H1 (cell line): ENCODE data around the gene MPZ. TPM values are rescaled to one million over a fixed set of nuclear protein-coding genes. Genes with fewer than 3 reads are reported as not detected.

ENCODE experiments used
- CTCF ChIA-PET: fragments of 300-600 bp; sonication (Branson Sonifier 250); formaldehyde crosslinking; loops from one replicate; lab custom pipeline; 2021; ENCODE audit not compliant: partially characterized antibody; lab: Charles Lee
- POLR2A ChIA-PET: fragments of 300-600 bp; sonication (Branson Sonifier 250); formaldehyde crosslinking; loops from one replicate; lab custom pipeline; 2021; ENCODE audit warnings: inconsistent platforms; ENCODE audit not compliant: partially characterized antibody; lab: Charles Lee
- DNase-seq, 2 experiments: peaks; one replicate each; pipeline versions ENCODE4 v3.0.0 to v3.0.0-alpha.2; 2010 to 2022; ENCODE audit warnings: low spot score in 2 of 2, low read depth in 1 of 2, mixed read lengths in 1 of 2
- FAIRE-seq: peaks from 2 replicates; lab custom pipeline; 2011; peaks lifted over from hg19 to GRCh38; lab: Jason Lieb, UNC
- H2AFZ ChIP-seq: 2 replicates; pipeline ENCODE4 v1.8.1; 2012; ENCODE audit warnings: low read length, inconsistent platforms
- H2AK5ac ChIP-seq: 2 replicates; pipeline ENCODE4 v1.6.1; 2013; ENCODE audit warnings: low read depth, low read length
- H2BK120ac ChIP-seq: replicated peaks from 2 replicates; pipeline ENCODE3; 2013; ENCODE audit warnings: low read depth, low read length, inconsistent platforms
- H2BK12ac ChIP-seq: 2 replicates; pipeline ENCODE4 v1.6.1; 2013; ENCODE audit warnings: low read depth, low read length
- H2BK15ac ChIP-seq: 2 replicates; pipeline ENCODE4 v1.6.1; 2013; ENCODE audit warnings: low read length
- H2BK20ac ChIP-seq: 2 replicates; pipeline ENCODE4 v1.6.1; 2013; ENCODE audit warnings: low read length
- H2BK5ac ChIP-seq: 2 replicates; pipeline ENCODE4 v1.6.1; 2013; ENCODE audit warnings: low read depth, low read length
- H3K14ac ChIP-seq: 2 replicates; pipeline ENCODE4 v1.6.1; 2013; ENCODE audit warnings: inconsistent platforms; ENCODE audit not compliant: insufficient read length
- H3K18ac ChIP-seq: 2 replicates; pipeline ENCODE4 v1.6.1; 2013; ENCODE audit warnings: low read length; ENCODE audit errors: extremely low read depth
- H3K23ac ChIP-seq: 2 replicates; pipeline ENCODE4 v1.6.1; 2013; ENCODE audit warnings: inconsistent platforms; ENCODE audit not compliant: insufficient read length
- H3K23me2 ChIP-seq: 2 replicates; pipeline ENCODE4 v1.6.1; 2013; ENCODE audit warnings: low read depth, low read length
- H3K27ac ChIP-seq: 2 replicates; pipeline ENCODE4 v1.6.1; 2011; ENCODE audit warnings: low read depth, low read length, inconsistent platforms
- H3K27me3 ChIP-seq, 4 experiments: replicated peaks in 1 of 4; 1 replicate in 1 of 4; 2 replicates in 3 of 4; pipeline versions ENCODE4 v1.6.1 to v1.8.1; 2011 to 2013; ENCODE audit warnings: low read length in 3 of 4, mild to moderate bottlenecking in 3 of 4, inconsistent platforms in 2 of 4, mixed read lengths in 2 of 4, moderate library complexity in 1 of 4; ENCODE audit not compliant: control insufficient read depth in 3 of 4, insufficient read depth in 3 of 4; ENCODE audit errors: extremely low read depth in 1 of 4
- H3K36me3 ChIP-seq, 4 experiments: 2 replicates each; pipeline versions ENCODE4 v1.6.1 to v1.8.1; 2011 to 2013; ENCODE audit warnings: mild to moderate bottlenecking in 4 of 4, low read length in 3 of 4, moderate library complexity in 2 of 4, control low read depth in 1 of 4, inconsistent platforms in 1 of 4; ENCODE audit not compliant: insufficient read depth in 4 of 4, control insufficient read depth in 2 of 4
- H3K4ac ChIP-seq: replicated peaks from 2 replicates; pipeline ENCODE3; 2013; ENCODE audit warnings: low read length, low read depth, mixed read lengths, inconsistent platforms; ENCODE audit not compliant: insufficient read length
- H3K4me1 ChIP-seq, 4 experiments: replicated peaks in 1 of 4; 1 replicate in 1 of 4; 2 replicates in 3 of 4; pipeline versions ENCODE4 v1.6.1 to v1.8.1; 2011 to 2013; ENCODE audit warnings: low read length in 3 of 4, inconsistent platforms in 2 of 4, mixed read lengths in 1 of 4; ENCODE audit not compliant: insufficient read depth in 4 of 4, control insufficient read depth in 3 of 4
- H3K4me2 ChIP-seq, 2 experiments: 2 replicates each; pipeline versions ENCODE4 v1.6.1 to v1.8.1; 2011 to 2013; ENCODE audit warnings: low read depth in 2 of 2, low read length in 2 of 2, control low read depth in 1 of 2, inconsistent platforms in 1 of 2, mild to moderate bottlenecking in 1 of 2; ENCODE audit not compliant: insufficient read depth in 1 of 2
- H3K4me3 ChIP-seq, 4 experiments: fragments of 200-600, 300-600 bp in 1 of 4; sonication (generic), shearing (Covaris generic), sonication (Bioruptor Twin) in 1 of 4; 2 replicates each; pipeline versions ENCODE4 v1.5.1 to v1.8.1; 2011 to 2016; ENCODE audit warnings: low read length in 4 of 4, low read depth in 3 of 4, control low read depth in 2 of 4, inconsistent platforms in 2 of 4, mild to moderate bottlenecking in 2 of 4, mixed read lengths in 1 of 4, moderate library complexity in 1 of 4; ENCODE audit not compliant: insufficient read depth in 2 of 4; ENCODE audit errors: extremely low read depth in 1 of 4
- H3K56ac ChIP-seq: replicated peaks from 2 replicates; pipeline ENCODE3; 2013; ENCODE audit warnings: low read depth, mild to moderate bottlenecking, mixed read lengths, low read length, inconsistent platforms; ENCODE audit not compliant: insufficient read length
- H3K79me1 ChIP-seq: 2 replicates; pipeline ENCODE4 v1.6.1; 2013; ENCODE audit warnings: low read depth, low read length, control low read depth
- H3K79me2 ChIP-seq, 2 experiments: 2 replicates each; pipeline versions ENCODE4 v1.6.1 to v1.8.1; 2012 to 2013; ENCODE audit warnings: low read length in 2 of 2, mild to moderate bottlenecking in 2 of 2, inconsistent platforms in 1 of 2; ENCODE audit not compliant: insufficient read depth in 2 of 2, control insufficient read depth in 1 of 2
- H3K9ac ChIP-seq, 4 experiments: replicated peaks in 1 of 4; 1 replicate in 1 of 4; 2 replicates in 3 of 4; pipeline versions ENCODE4 v1.6.1 to v1.8.1; 2011 to 2013; ENCODE audit warnings: low read depth in 3 of 4, low read length in 3 of 4, control low read depth in 2 of 4, mild to moderate bottlenecking in 2 of 4, moderate library complexity in 2 of 4, inconsistent platforms in 1 of 4; ENCODE audit errors: extremely low read depth in 1 of 4
- H3K9me3 ChIP-seq, 2 experiments: 2 replicates each; pipeline versions ENCODE4 v1.6.1 to v1.8.1; 2012 to 2013; ENCODE audit warnings: mild to moderate bottlenecking in 2 of 2, moderate library complexity in 2 of 2, control low read depth in 1 of 2, inconsistent platforms in 1 of 2, low read depth in 1 of 2, low read length in 1 of 2, mixed read lengths in 1 of 2; ENCODE audit not compliant: insufficient read depth in 2 of 2
- H4K20me1 ChIP-seq, 2 experiments: replicated peaks in 1 of 2; 2 replicates each; pipeline versions ENCODE3 to v1.8.1; 2011 to 2013; ENCODE audit warnings: inconsistent platforms in 2 of 2, low read length in 2 of 2, mild to moderate bottlenecking in 1 of 2; ENCODE audit not compliant: insufficient read depth in 2 of 2, control insufficient read depth in 1 of 2
- H4K5ac ChIP-seq: 2 replicates; pipeline ENCODE4 v1.6.1; 2013; ENCODE audit warnings: low read length, low read depth, mixed read lengths, inconsistent platforms; ENCODE audit not compliant: insufficient read length
- H4K8ac ChIP-seq: 2 replicates; pipeline ENCODE4 v1.8.0; 2013; ENCODE audit warnings: mild to moderate bottlenecking, moderate library complexity, low read length, inconsistent platforms; ENCODE audit not compliant: insufficient read depth; ENCODE audit errors: extremely low read depth
- H4K91ac ChIP-seq: replicated peaks from 2 replicates; pipeline ENCODE3; 2013; ENCODE audit warnings: low read length, mixed read lengths, inconsistent platforms; ENCODE audit not compliant: insufficient read length
- POLR2A ChIP-seq, 2 experiments: IDR thresholded peaks; 1 replicate in 1 of 2; 2 replicates in 1 of 2; pipeline ENCODE4 v1.6.1; 2011; ENCODE audit warnings: low read depth in 2 of 2, low read length in 2 of 2, mild to moderate bottlenecking in 2 of 2; ENCODE audit errors: control extremely low read depth in 1 of 2
- POU5F1 ChIP-seq: IDR thresholded peaks from 2 replicates; pipeline ENCODE4 v1.6.1; 2011; ENCODE audit warnings: low read depth, mild to moderate bottlenecking, low read length, moderate library complexity
- RNF2 ChIP-seq: fragments of 200-900, 300-1000 bp; sonication (generic); IDR thresholded peaks from 2 replicates; pipeline ENCODE4 v1.7.1; 2016; ENCODE audit warnings: borderline replicate concordance, low read depth, mild to moderate bottlenecking, antibody characterized with exemption, low read length; ENCODE audit not compliant: poor library complexity, severe bottlenecking; ENCODE audit errors: missing control alignments
- RXRA ChIP-seq: IDR thresholded peaks from 2 replicates; pipeline ENCODE4 v1.6.1; 2011; ENCODE audit warnings: low read depth, mild to moderate bottlenecking, low read length, moderate library complexity; ENCODE audit not compliant: insufficient read depth
- SAP30 ChIP-seq: fragments of 300-600 bp; sonication (generic); IDR thresholded peaks from 2 replicates; pipeline ENCODE4 v1.7.1; 2012; ENCODE audit warnings: low read length, moderate library complexity, mild to moderate bottlenecking, inconsistent platforms; ENCODE audit not compliant: insufficient read depth, insufficient replicate concordance
- WGBS, 2 experiments: shearing (Covaris generic) in 1 of 2; methylation state at CpG; one replicate each; pipeline versions ENCODE4 v1.1.6 to v1.1.7; 2013 to 2015; ENCODE audit warnings: low lambda C conversion rate in 2 of 2, mixed read lengths in 2 of 2, inconsistent platforms in 1 of 2, low coverage in 1 of 2, missing lambda C conversion rate in 1 of 2; ENCODE audit not compliant: insufficient replicate concordance in 2 of 2, insufficient coverage in 1 of 2, insufficient read length in 1 of 2; ENCODE audit errors: extremely low coverage in 1 of 2, missing lambda C conversion rate in 1 of 2; 5-methylcytosine and 5-hydroxymethylcytosine counted together
- polyA plus RNA-seq, 7 experiments: library from polyadenylated mRNA; depleted of rRNA in 3 of 7; stranded (reverse) in 5 of 7; unstranded in 2 of 7; fragments of >200 nt in 5 of 7; fragments of 200-250 nt in 2 of 7; gene quantifications; 1 replicate in 5 of 7; 2 replicates in 1 of 7; 4 replicates in 1 of 7; pipeline versions ENCODE4 v1.2.1 to v1.2.3, GENCODE V29; 2011 to 2013; ENCODE audit warnings: missing spikeins in 2 of 7, mixed read lengths in 2 of 7
- total RNA-seq: library from RNA; stranded (reverse); fragmentation: NEBNext Ultra II Directional; extraction: Animal tissue kit (Norgen Biotek cat#: 25700); gene quantifications from 2 replicates; pipeline ENCODE4 v1.2.1, GENCODE V29; 2021

The MPZ gene
- total and polyA plus RNA-seq, 2 of the 8 experiments (the other 6 are each of a cell fraction or from before 2014, with no cell fraction given): 4.1 to 5.1 TPM

- 92% methylated on average over 4 of the region's 4 CpGs; no CpG with 5 or more reads in 1 of the 2 experiments for WGBS, 2 experiments
- Histone ChIP-seq H3K79me2 (peaks cover 0 to 19% of the 10 kb centered on the region in 2 experiments; a peak in 2 of 4 replicates), H2BK120ac (no peak overlapping the region), H3K14ac (no peak overlapping the region), H3K4me3 (no peak overlapping the region), H3K27ac (no peak overlapping the region), H4K5ac (no peak overlapping the region), H4K91ac (no peak overlapping the region), H2BK20ac (no peak overlapping the region), H2BK5ac (no peak overlapping the region), H3K9me3 (no peaks in the 10 kb centered on the region), H3K4me2 (no peak overlapping the region), H2AK5ac (no peak overlapping the region), H2BK12ac (no peak overlapping the region), H3K56ac (no peak overlapping the region), H3K4ac (no peak overlapping the region), H3K36me3 (peaks cover 6 to 34% (median 14%) of the 10 kb centered on the region in 4 experiments; a peak in 6 of 8 replicates), H4K20me1 (peaks cover 0 to 4% of the 10 kb centered on the region in 2 experiments), H2BK15ac (no peak overlapping the region), H2AFZ (no peak overlapping the region), H3K9ac (no peak overlapping the region), H3K23ac (no peak overlapping the region), H3K79me1 (peaks cover 4% of the 10 kb centered on the region; the same call in 1 of the 2 replicates), H4K8ac (no peak overlapping the region), H3K18ac (no peak overlapping the region), H3K23me2 (no peaks in the 10 kb centered on the region), H3K4me1 (no peaks in the 10 kb centered on the region), H3K27me3 (no peaks in the 10 kb centered on the region)
- no peak for DNase-seq
- POLR2A ChIA-PET: interaction anchor here (0.7 to 1.7 kb wide), 2 partner anchors 9 to 24 kb away, joined by 3 to 4 read pairs; no protein-coding TSS in a partner anchor
- CTCF ChIA-PET: interaction anchor here (1.1 kb wide), 1 partner anchor 58 kb away, joined by 5 read pairs; no protein-coding TSS in a partner anchor
- TF ChIP-seq RXRA (no peak), POLR2A (IDR thresholded peaks at IDR 0.05; ENCODE audit: control extremely low read depth in 1 of 2, low read depth in 2 of 2, low read length in 2 of 2) (no peak), SAP30 (no peak), POU5F1 (no peak), RNF2 (no peak)
- FAIRE-seq: no peak
These were observed 14.3 kb upstream of the MPZ start for GRCh38 chr1:161324020-161324419.
